NB4 (cell line): Measurements from ENCODE around the gene U2AF2.
A peak's percentile ranks its signal among the peaks of the same experiment; 100 is the strongest.

Source experiments
- DNase-seq: peaks from one replicate; pipeline ENCODE4 v3.0.0; 2010; ENCODE audit warnings: low read depth
- H3K4me3 ChIP-seq: one replicate; pipeline ENCODE4 v1.5.1; 2011; ENCODE audit warnings: mild to moderate bottlenecking, low read depth, low read length, moderate library complexity
- MYC ChIP-seq: IDR thresholded peaks from 2 replicates; pipeline ENCODE4 v1.6.1; 2011; ENCODE audit warnings: low read depth, low read length
- POLR2A ChIP-seq: IDR thresholded peaks from 2 replicates; pipeline ENCODE4 v1.6.1; 2011; ENCODE audit warnings: mild to moderate bottlenecking; ENCODE audit not compliant: insufficient read length; ENCODE audit errors: extremely low read depth
- TF ChIP-seq, protein P1 (sequence below): IDR thresholded peaks from one replicate; pipeline ENCODE4 v1.5.1; 2012; ENCODE audit warnings: low read depth, low read length
- TF ChIP-seq, protein P2 (sequence below): IDR thresholded peaks from 2 replicates; pipeline ENCODE4 v1.6.1; 2011; ENCODE audit warnings: low read depth, low read length

U2AF2 gene

DNA sequence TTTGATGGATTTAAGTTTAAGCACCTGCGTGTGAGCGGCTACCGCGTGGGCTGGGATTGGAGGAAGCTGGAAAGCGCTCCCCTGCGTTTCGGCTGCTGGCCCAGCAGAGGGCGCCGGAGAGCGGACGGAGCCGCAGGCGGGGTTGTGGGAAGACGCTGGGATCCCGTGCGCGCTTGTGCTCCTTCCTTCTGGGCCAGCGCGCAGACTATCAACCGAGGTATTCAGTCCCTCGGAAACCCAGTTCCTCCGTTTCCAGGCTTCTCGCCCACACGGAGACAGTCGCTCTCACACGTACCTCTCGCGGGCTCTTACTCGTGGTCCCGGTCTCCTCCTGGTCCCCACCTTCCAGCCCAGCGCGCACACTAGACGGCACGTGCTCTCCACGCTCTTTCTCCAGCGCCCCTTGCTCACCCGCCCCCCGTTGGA is 49.0 kb downstream of the U2AF2 start:
- no peak overlapping the region for H3K4me3 ChIP-seq
- DNase-seq = peak; percentile 16
- no peak for TF ChIP-seq POLR2A
- TF ChIP-seq, protein P1, sequence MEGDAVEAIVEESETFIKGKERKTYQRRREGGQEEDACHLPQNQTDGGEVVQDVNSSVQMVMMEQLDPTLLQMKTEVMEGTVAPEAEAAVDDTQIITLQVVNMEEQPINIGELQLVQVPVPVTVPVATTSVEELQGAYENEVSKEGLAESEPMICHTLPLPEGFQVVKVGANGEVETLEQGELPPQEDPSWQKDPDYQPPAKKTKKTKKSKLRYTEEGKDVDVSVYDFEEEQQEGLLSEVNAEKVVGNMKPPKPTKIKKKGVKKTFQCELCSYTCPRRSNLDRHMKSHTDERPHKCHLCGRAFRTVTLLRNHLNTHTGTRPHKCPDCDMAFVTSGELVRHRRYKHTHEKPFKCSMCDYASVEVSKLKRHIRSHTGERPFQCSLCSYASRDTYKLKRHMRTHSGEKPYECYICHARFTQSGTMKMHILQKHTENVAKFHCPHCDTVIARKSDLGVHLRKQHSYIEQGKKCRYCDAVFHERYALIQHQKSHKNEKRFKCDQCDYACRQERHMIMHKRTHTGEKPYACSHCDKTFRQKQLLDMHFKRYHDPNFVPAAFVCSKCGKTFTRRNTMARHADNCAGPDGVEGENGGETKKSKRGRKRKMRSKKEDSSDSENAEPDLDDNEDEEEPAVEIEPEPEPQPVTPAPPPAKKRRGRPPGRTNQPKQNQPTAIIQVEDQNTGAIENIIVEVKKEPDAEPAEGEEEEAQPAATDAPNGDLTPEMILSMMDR = peak; percentile 41

DNA sequence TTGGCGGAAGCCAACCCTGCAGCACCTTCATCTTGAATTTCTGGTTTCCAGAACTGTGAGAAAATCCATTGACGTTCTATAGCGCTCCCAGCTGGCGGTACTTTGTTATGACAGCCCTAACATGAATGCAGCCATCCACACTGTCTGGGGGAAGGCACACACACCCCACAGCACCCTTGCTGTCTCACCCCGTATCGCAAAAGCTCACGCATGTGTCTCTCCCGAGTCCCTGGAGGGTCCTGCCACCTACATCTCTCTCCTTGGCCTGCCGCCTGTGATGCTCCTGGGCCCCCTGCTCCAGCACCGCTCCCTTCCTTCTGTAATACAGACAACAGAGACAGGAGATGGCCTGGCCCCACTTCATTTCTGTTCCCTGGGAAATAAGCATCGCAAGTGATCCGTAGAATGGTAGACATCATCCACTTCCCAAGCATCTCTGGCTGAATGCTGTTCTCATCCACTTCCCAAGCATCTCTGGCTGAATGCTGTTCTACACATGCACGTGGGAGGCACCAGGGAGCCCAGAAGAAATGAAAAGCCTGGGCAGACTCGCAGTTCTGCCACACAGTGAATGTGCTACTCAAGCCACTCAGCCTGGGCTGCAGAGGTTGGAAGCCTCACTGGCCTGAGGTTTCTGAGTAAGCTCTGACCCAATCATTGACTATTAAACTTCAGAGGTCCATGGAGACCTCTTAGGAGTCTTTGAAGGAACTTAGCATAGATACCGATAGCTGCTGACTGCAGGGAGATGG is 49.8 kb downstream of the U2AF2 start:
- peak; percentile 21 for DNase-seq
- H3K4me3 ChIP-seq = no peak overlapping the region
- no peak for TF ChIP-seq MYC
- TF ChIP-seq, protein P1 = peak; percentile 21

DNA sequence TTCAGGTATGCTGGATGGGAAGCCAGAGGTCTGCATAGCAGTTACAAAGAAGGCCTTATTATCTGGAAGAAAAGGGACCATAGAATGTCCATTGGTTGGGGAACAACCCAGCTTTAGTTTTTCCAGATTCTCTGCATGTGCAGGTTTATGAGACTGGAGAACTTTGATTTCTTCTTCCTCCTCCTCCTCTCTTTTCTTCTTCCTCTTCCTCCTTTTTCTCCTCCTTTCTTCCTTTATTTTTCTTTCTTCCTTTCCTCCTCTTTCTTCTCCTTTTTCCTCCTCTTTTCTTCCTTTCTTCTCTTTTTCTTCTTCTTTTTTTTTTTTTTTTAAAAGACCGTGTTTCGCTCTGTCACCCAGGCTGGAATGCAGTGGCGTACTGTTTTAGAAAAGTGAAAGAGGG is 51.1 kb downstream of the U2AF2 start:
- TF ChIP-seq MYC (no peak), POLR2A (no peak)
- TF ChIP-seq, protein P1 = no peak
- TF ChIP-seq, protein P2, sequence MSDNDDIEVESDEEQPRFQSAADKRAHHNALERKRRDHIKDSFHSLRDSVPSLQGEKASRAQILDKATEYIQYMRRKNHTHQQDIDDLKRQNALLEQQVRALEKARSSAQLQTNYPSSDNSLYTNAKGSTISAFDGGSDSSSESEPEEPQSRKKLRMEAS = no peak
- DNase-seq = no peak
- H3K4me3 ChIP-seq = no peak overlapping the region

DNA sequence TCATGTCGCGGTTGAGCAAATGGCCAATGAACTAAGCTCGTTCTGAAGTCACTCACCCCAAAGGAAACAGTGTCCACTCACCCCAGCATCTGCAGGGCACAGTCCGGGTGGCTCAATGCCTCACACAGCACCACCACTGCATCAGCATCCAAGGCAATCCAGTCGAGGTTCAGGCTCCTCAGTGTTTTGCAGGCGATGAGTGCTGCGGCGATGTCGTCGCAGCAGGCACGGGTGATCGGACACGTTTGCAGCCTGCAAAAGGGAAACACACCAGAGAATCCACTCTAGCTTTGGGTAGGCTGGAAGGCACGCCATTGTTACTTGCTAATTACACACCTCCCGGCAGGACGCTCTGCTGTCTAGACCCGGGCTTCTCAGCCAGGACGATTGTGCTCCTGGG is 56.9 kb downstream of the U2AF2 start:
- no peak overlapping the region for H3K4me3 ChIP-seq
- no peak for DNase-seq
- TF ChIP-seq MYC = no peak
- TF ChIP-seq, protein P2 = no peak
- TF ChIP-seq POLR2A = no peak
- TF ChIP-seq, protein P1 = no peak

DNA sequence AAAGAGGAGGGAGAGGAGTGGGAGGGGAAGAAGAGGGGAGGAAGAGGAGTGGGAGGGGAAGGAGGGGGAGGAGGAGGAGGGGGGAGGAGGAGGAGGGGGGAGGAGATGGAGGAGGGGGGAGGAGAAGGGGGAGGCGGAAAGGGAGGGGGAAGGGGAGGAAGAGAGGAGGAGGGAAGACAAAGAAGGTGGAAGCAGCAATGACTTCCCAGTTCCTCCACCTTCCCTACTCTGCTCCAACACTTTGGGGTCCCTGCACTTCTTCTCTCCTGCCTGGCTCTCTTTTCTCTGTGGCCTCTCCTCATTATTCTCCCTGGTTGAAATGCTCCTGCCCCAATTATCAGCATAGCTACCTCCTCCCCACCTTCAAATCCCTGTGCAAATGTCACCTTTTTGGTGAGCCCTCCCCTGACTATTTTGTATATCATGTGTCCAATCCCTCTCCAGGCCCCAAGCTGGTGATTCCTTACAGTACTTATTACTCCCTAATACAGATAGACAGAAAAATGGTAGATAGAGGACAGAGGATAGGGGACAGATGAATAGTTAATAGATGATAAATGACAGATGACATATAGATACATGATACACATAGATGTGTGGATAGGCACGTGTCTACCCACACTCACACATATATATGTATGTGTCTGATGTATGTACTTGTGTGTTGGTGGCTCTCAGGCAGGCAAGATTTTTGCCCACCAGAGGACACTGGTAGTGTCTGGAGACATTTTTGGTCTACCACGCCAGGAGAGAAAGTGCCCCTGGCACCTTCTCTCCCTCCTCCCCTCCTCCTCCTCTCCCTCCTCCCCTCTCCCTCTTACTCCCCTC is 58.2 kb downstream of the U2AF2 start:
- no peak for TF ChIP-seq MYC
- TF ChIP-seq, protein P1 = no peak
- TF ChIP-seq, protein P2 = no peak
- TF ChIP-seq POLR2A = no peak

DNA sequence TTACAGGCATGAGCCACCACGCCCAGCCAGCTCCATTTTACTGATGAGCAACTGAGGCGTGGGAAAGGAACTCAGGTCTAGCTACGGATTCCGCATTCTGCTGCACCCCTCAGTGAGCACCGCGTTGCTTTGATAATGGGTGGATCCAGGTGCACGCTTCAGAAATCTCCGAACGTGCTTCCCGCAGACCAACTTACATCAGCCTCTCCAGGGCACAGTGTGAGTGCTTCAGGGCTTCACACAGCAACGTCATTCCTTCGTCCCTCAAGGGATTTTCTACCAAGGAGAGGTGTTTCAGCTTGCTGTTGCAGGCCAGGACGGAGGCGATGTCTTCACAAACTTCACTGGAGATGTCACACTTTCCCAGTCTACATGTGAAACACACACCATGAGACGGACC is 61.7 kb downstream of the U2AF2 start:
- TF ChIP-seq, protein P1 = no peak
- no peak for TF ChIP-seq MYC
- no peak for TF ChIP-seq POLR2A
- TF ChIP-seq, protein P2 = no peak
- no peak for DNase-seq
- H3K4me3 ChIP-seq = no peak overlapping the region

More for the DNA sequence above, 58.2 kb downstream of the U2AF2 start:
- H3K4me3 ChIP-seq = no peak overlapping the region
- DNase-seq = no peak
